ENCODE data around the gene CNOT9. TPM values are rescaled to one million over a fixed set of nuclear protein-coding genes. Genes with fewer than 3 reads are reported as not detected.

The CNOT9 gene
- total and polyA plus RNA-seq, 2 of the 13 experiments (the other 11 are each of a cell fraction or from before 2014, with no cell fraction given), result 82.6 to 92.4 TPM

GRCh38 chr2:218568190-218569037 is at the start of gene CNOT9, which contains the start of gene USP37 (continued):
- TF ChIP-seq, protein P1, sequence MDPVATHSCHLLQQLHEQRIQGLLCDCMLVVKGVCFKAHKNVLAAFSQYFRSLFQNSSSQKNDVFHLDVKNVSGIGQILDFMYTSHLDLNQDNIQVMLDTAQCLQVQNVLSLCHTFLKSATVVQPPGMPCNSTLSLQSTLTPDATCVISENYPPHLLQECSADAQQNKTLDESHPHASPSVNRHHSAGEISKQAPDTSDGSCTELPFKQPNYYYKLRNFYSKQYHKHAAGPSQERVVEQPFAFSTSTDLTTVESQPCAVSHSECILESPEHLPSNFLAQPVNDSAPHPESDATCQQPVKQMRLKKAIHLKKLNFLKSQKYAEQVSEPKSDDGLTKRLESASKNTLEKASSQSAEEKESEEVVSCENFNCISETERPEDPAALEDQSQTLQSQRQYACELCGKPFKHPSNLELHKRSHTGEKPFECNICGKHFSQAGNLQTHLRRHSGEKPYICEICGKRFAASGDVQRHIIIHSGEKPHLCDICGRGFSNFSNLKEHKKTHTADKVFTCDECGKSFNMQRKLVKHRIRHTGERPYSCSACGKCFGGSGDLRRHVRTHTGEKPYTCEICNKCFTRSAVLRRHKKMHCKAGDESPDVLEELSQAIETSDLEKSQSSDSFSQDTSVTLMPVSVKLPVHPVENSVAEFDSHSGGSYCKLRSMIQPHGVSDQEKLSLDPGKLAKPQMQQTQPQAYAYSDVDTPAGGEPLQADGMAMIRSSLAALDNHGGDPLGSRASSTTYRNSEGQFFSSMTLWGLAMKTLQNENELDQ (CRISPR knock-in tag; IDR thresholded peaks at IDR 0.05; ENCODE audit: borderline replicate concordance), result no peak; the same call in 1 of the 2 replicates
- no peak for TF ChIP-seq FOXA1 (IDR thresholded peaks at IDR 0.05)
- peak; percentile 42; the same call in 1 of the 2 replicates for TF ChIP-seq FOXA1 (CRISPR knock-in tag; IDR thresholded peaks at IDR 0.05)
- peak; percentile 91 for TF ChIP-seq GFI1 (CRISPR knock-in tag; IDR thresholded peaks at IDR 0.05; ENCODE audit: borderline replicate concordance)
- peak; percentile 81 for TF ChIP-seq ZNF724P (CRISPR knock-in tag; IDR thresholded peaks at IDR 0.05; ENCODE audit: borderline replicate concordance)
- peak; percentile 71; the same call in 1 of the 2 replicates for TF ChIP-seq CENPT (CRISPR knock-in tag; IDR thresholded peaks at IDR 0.05; ENCODE audit: low read depth)
- TF ChIP-seq YY1 (IDR thresholded peaks at IDR 0.05; ENCODE audit: insufficient read depth, insufficient replicate concordance, low read depth, low read length), result peak; percentile 85
- TF ChIP-seq PRPF4 (IDR thresholded peaks at IDR 0.05; ENCODE audit: low read depth, low read length, poor library complexity, severe bottlenecking), result no peak
- peak; percentile 67; the same call in 1 of the 2 replicates for TF ChIP-seq KAT7 (CRISPR knock-in tag; IDR thresholded peaks at IDR 0.05; ENCODE audit: borderline replicate concordance)
- peak; percentile 98 for TF ChIP-seq ZNF563 (CRISPR knock-in tag; IDR thresholded peaks at IDR 0.05)
- TF ChIP-seq MIER2 (CRISPR knock-in tag; IDR thresholded peaks at IDR 0.05), result peak; percentile 87
- TF ChIP-seq HCFC1 (IDR thresholded peaks at IDR 0.05; ENCODE audit: low read depth, low read length), result peak; percentile 41
- no peak for TF ChIP-seq TCF12 (IDR thresholded peaks at IDR 0.05)
- peak; percentile 68; the same call in 1 of the 2 replicates for TF ChIP-seq TCF12 (CRISPR knock-in tag; IDR thresholded peaks at IDR 0.05)
- TF ChIP-seq ZBTB42 (CRISPR knock-in tag; IDR thresholded peaks at IDR 0.05), result no peak; the same call in 1 of the 2 replicates
- TF ChIP-seq, protein P2, sequence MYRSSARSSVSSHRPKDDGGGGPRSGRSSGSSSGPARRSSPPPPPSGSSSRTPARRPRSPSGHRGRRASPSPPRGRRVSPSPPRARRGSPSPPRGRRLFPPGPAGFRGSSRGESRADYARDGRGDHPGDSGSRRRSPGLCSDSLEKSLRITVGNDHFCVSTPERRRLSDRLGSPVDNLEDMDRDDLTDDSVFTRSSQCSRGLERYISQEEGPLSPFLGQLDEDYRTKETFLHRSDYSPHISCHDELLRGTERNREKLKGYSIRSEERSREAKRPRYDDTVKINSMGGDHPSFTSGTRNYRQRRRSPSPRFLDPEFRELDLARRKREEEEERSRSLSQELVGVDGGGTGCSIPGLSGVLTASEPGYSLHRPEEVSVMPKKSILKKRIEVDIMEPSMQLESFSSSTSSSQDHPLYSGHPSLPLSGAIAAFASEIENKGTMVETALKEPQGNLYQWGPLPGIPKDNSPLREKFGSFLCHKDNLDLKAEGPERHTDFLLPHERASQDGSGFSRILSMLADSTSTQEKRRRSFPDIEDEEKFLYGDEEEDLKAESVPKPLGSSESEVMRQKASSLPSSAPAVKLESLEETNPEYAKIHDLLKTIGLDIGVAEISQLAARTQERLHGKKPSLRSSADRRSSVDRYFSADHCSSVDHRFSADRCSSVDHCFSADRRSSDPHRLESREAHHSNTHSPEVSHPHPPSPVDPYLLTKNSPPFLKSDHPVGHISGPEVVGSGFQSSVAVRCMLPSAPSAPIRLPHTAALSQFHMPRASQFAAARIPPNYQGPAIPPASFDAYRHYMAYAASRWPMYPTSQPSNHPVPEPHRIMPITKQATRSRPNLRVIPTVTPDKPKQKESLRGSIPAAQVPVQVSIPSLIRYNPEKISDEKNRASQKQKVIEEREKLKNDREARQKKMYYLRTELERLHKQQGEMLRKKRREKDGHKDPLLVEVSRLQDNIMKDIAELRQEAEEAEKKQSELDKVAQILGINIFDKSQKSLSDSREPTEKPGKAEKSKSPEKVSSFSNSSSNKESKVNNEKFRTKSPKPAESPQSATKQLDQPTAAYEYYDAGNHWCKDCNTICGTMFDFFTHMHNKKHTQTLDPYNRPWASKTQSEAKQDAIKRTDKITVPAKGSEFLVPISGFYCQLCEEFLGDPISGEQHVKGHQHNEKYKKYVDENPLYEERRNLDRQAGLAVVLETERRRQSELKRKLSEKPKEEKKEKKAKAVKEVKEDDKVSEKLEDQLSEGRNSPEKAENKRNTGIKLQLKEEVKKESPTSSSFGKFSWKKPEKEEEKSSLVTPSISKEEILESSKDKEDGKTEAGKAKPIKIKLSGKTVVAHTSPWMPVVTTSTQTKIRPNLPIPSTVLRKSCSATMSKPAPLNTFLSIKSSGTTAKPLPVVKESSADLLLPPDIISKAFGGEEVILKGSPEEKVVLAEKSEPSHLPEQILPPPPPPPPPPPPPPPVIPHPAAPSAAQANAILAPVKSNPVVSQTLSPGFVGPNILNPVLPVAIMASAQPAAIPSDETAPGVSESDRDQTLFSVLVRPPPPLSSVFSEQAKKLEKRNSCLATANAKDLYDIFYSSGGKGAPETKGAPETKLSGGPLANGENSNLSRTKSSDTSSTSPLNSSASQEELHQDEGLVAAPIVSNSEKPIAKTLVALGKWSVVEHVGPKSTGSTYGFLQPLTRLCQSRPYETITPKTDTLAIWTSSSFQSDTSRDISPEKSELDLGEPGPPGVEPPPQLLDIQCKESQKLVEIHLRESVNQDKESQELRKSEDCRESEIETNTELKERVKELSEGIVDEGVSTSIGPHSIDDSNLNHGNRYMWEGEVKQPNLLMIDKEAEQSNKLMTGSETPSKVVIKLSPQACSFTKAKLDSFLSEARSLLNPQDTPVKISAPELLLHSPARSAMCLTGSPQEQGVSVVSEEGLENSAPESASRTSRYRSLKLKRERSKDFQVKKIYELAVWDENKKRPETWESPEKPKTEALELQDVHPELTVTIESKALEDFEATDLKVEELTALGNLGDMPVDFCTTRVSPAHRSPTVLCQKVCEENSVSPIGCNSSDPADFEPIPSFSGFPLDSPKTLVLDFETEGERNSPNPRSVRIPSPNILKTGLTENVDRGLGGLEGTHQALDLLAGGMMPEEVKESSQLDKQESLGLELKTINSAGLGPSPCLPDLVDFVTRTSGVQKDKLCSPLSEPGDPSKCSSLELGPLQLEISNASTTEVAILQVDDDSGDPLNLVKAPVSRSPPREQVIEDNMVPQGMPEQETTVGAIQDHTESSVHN (CRISPR knock-in tag; IDR thresholded peaks at IDR 0.05), result peak; percentile 73; the same call in 1 of the 2 replicates
- TF ChIP-seq TOE1 (CRISPR knock-in tag; IDR thresholded peaks at IDR 0.05), result peak; percentile 83; the same call in 1 of the 2 replicates

Measured in HepG2 (cell line).